Gastrocnemius medialis (tissue), 4 donors: ENCODE measurements around the gene PLIN1. TPM values are rescaled to one million over a fixed set of nuclear protein-coding genes. Genes with fewer than 3 reads are reported as not detected.
A peak's percentile ranks its signal among the peaks of the same experiment; 100 is the strongest.

Experiments used
- ATAC-seq, 2 donors: fragments of 150-250 bp; one replicate each; pipeline ENCODE4 v1.9.1; 2016
- DNase-seq, 2 donors: peaks; one replicate each; pipeline ENCODE4 v3.0.0-alpha.2; 2019
- H3K27ac ChIP-seq, 4 donors: fragments of 200-600 bp; sonication (generic); 1 replicate in 1 of 4; 2 replicates in 3 of 4; pipeline ENCODE4 v1.5.1; 2016 to 2018; ENCODE audit warnings: mild to moderate bottlenecking in 2 of 4, moderate library complexity in 1 of 4
- H3K27me3 ChIP-seq, 3 donors: fragments of 200-600 bp; sonication (generic) in 2 of 3; 1 replicate in 1 of 3; 2 replicates in 2 of 3; pipeline versions ENCODE4 v1.5.1 to v1.6.0; 2016 to 2019; ENCODE audit warnings: mild to moderate bottlenecking in 1 of 3, moderate library complexity in 1 of 3
- H3K36me3 ChIP-seq, 2 donors: fragments of 200-600 bp; sonication (generic) in 1 of 2; one replicate each; pipeline ENCODE4 v1.5.1; 2017 to 2018
- H3K4me1 ChIP-seq, 2 donors: fragments of 200-600 bp; sonication (generic) in 1 of 2; one replicate each; pipeline ENCODE4 v1.5.1; 2016 to 2017; ENCODE audit warnings: mild to moderate bottlenecking in 2 of 2
- H3K4me3 ChIP-seq, 4 donors: fragments of 200-600 bp; sonication (generic) in 3 of 4; 1 replicate in 1 of 4; 2 replicates in 3 of 4; pipeline ENCODE4 v1.5.1; 2016 to 2019; ENCODE audit warnings: mild to moderate bottlenecking in 2 of 4
- H3K9me3 ChIP-seq, 3 donors: fragments of 200-600 bp; sonication (generic) in 2 of 3; 1 replicate in 1 of 3; 2 replicates in 2 of 3; pipeline ENCODE4 v1.5.1; 2016 to 2019
- POLR2A ChIP-seq, 2 donors: fragments of 450-650 bp; IDR thresholded peaks; one replicate each; pipeline ENCODE4 v1.6.1; 2017; ENCODE audit warnings: antibody characterized with exemption in 2 of 2, mild to moderate bottlenecking in 2 of 2, moderate library complexity in 2 of 2
- in situ Hi-C, 4 donors: fragments of 200-750 bp; cut with MboI; loops; one replicate each; pipeline versions ENCODE4 v1.15.0 to v1.8.0; 2017; ENCODE audit warnings: low sequenced_read_pairs in 4 of 4
- intact Hi-C: fragments of 100-400 bp; cut with DNase I; formaldehyde crosslinking; loops from one replicate; pipeline ENCODE4 v1.15.1; 2023; ENCODE audit warnings: low total_unique reads
- total RNA-seq, 4 donors: library from RNA; depleted of rRNA; stranded (reverse); fragments of >200 nt; gene quantifications; one replicate each; pipeline versions ENCODE4 v1.1.0 to v1.2.3, GENCODE V29; 2016
- TF ChIP-seq, protein P1 (sequence below), 5 experiments: fragments of 450-650 bp in 3 of 5; fragments of 200-600 bp in 2 of 5; sonication (generic) in 2 of 5; IDR thresholded peaks in 4 of 5; conservative IDR thresholded peaks in 1 of 5; 1 replicate in 4 of 5; 2 replicates in 1 of 5; pipeline ENCODE4 v1.5.1; 2016 to 2019; ENCODE audit warnings: antibody characterized with exemption in 5 of 5, mild to moderate bottlenecking in 3 of 5, moderate library complexity in 3 of 5

Gene PLIN1, protein sequence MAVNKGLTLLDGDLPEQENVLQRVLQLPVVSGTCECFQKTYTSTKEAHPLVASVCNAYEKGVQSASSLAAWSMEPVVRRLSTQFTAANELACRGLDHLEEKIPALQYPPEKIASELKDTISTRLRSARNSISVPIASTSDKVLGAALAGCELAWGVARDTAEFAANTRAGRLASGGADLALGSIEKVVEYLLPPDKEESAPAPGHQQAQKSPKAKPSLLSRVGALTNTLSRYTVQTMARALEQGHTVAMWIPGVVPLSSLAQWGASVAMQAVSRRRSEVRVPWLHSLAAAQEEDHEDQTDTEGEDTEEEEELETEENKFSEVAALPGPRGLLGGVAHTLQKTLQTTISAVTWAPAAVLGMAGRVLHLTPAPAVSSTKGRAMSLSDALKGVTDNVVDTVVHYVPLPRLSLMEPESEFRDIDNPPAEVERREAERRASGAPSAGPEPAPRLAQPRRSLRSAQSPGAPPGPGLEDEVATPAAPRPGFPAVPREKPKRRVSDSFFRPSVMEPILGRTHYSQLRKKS
- total RNA-seq: 10 to 100 TPM in 1 of 4 donors, 1 to 10 TPM in 3; 1.8 to 17.9 (median 6.3) TPM

DNA sequence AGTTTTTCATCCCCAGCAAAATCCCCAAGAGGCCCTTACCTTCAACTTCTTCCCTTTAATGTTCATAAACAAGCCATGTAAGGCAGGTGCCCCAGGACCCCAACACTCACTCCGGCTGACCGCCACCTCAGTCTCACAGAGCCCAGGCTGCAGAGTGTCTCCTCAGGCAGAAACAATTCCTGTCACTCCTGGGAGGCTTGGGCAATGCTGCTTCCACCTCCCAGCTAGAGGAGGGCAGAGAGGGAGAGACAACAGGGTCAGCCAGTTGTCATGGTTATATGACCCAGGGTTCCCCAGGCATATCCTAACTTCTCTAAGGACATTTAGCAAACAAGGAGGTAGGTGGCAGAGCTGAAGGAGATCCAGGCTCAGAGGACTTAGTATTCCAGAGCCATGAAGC is at the start of gene PLIN1:
PLIN1 (minus strand) TSS at position 156 of the 400 bp plus-strand sequence. CDS start 1,878 bp downstream, outside the sequence.
- Histone ChIP-seq H3K4me3 (no peak within 1 kb of the TSS), H3K36me3 (no peaks in the 10 kb centered on the region), H3K9me3 (no peaks in the 10 kb centered on the region), H3K27ac (peak within 1 kb of the TSS; percentile 50 to 84 (median 78)), H3K4me1 (peaks cover 28 to 36% of the 10 kb centered on the region in 2 donors), H3K27me3 (no peaks in the 10 kb centered on the region)
- in situ Hi-C loops (no loop called here), intact Hi-C loops (no loop called here)
- TF ChIP-seq, protein P1, sequence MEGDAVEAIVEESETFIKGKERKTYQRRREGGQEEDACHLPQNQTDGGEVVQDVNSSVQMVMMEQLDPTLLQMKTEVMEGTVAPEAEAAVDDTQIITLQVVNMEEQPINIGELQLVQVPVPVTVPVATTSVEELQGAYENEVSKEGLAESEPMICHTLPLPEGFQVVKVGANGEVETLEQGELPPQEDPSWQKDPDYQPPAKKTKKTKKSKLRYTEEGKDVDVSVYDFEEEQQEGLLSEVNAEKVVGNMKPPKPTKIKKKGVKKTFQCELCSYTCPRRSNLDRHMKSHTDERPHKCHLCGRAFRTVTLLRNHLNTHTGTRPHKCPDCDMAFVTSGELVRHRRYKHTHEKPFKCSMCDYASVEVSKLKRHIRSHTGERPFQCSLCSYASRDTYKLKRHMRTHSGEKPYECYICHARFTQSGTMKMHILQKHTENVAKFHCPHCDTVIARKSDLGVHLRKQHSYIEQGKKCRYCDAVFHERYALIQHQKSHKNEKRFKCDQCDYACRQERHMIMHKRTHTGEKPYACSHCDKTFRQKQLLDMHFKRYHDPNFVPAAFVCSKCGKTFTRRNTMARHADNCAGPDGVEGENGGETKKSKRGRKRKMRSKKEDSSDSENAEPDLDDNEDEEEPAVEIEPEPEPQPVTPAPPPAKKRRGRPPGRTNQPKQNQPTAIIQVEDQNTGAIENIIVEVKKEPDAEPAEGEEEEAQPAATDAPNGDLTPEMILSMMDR (IDR thresholded peaks at IDR 0.05 in 4 of 5, conservative IDR thresholded peaks at IDR 0.05 in 1 of 5): no peak
- no peak for TF ChIP-seq POLR2A (IDR thresholded peaks at IDR 0.05)
- DNase-seq (no peak), ATAC-seq (no peak)

DNA sequence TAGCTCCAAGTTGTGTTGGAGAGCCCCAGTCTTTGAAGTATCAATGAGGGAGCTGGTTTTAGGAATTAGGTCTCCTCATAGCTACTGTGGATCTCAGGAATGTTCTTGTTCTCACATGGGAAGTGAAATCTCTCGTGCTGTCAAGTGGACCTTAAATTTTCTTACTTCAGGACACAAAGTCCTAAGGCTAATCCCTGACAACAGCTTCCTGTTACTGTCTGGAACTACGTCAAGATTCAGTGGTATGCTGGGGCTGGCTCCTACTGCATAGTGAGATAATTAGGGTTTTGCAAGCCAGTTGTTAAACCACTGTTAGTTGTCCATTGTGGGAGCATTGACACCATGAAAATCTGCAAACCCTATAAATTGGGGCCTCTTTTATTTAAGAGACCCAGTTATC is 49.1 kb upstream of the PLIN1 start:
- H3K27me3 ChIP-seq: peaks cover 0 to 2% (median 0%) of the 10 kb centered on the region in 3 donors
- TF ChIP-seq, protein P1 (IDR thresholded peaks at IDR 0.05 in 4 of 5, conservative IDR thresholded peaks at IDR 0.05 in 1 of 5): no peak
- H3K27ac ChIP-seq: peak overlapping the region; percentile 33 to 81 (median 54)
- no peaks in the 10 kb centered on the region for H3K9me3 ChIP-seq
- in situ Hi-C loops: no loop called here
- ATAC-seq: peak; percentile 97 to 99
- no peaks in the 10 kb centered on the region for H3K36me3 ChIP-seq
- intact Hi-C loops: no loop called here
- H3K4me3 ChIP-seq: no peak overlapping the region
- peaks cover 10 to 16% of the 10 kb centered on the region in 2 donors for H3K4me1 ChIP-seq
- DNase-seq: peak; percentile 38 to 41

DNA sequence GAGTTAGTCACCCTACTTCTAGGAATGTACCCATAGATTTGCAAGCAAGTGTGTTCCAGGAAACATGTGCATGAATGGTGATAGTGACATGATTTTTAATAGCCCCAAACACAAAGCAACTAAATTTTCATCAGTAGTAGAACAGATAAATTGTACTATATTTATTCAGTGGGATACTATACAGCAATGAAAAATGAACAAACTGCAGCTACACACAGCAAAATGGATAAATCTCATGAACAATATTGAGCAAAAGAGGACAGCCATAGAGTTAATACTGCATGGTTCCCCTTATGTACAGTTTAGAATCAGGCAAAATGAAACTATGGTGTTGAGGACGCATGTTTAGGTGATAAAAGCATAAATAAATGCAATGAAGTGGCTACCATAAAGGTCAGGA is 45.9 kb upstream of the PLIN1 start:
- DNase-seq: no peak
- in situ Hi-C loops: no loop called here
- TF ChIP-seq, protein P1 (IDR thresholded peaks at IDR 0.05 in 4 of 5, conservative IDR thresholded peaks at IDR 0.05 in 1 of 5): no peak
- no peak for TF ChIP-seq POLR2A (IDR thresholded peaks at IDR 0.05)

DNA sequence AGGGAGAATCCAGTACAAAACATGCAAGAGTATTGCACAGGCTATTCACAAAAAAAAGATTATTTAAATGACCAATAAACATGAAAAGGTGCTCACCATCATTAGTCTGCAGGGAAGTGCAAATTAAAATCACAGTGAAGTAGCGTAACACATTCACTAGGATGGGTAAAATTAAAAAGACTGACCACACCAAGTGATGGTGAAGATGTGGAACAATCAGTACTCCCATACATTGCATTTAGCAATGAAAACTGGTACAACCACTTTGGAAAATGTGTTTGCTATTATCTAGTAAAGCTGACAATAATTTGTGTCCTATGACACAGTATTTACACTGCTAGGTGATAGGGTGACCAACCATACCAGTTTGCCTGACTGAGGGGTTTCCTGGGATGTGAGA is 45.5 kb upstream of the PLIN1 start:
- intact Hi-C loops: no loop called here
- no peaks in the 10 kb centered on the region for H3K27me3 ChIP-seq
- H3K36me3 ChIP-seq: no peaks in the 10 kb centered on the region
- peaks cover 10 to 16% of the 10 kb centered on the region in 2 donors for H3K4me1 ChIP-seq
- TF ChIP-seq POLR2A (IDR thresholded peaks at IDR 0.05): no peak
- TF ChIP-seq, protein P1 (IDR thresholded peaks at IDR 0.05 in 4 of 5, conservative IDR thresholded peaks at IDR 0.05 in 1 of 5): no peak
- DNase-seq (no peak), ATAC-seq (no peak)
- in situ Hi-C loops: no loop called here
- H3K27ac ChIP-seq: no peak overlapping the region
- H3K9me3 ChIP-seq: no peaks in the 10 kb centered on the region
- no peak overlapping the region for H3K4me3 ChIP-seq

More for the DNA sequence above, 45.9 kb upstream of the PLIN1 start:
- intact Hi-C loops: no loop called here
- Histone ChIP-seq H3K4me1 (peaks cover 10 to 16% of the 10 kb centered on the region in 2 donors), H3K9me3 (no peaks in the 10 kb centered on the region), H3K27ac (no peak overlapping the region), H3K36me3 (no peaks in the 10 kb centered on the region), H3K27me3 (no peaks in the 10 kb centered on the region), H3K4me3 (no peak overlapping the region)
- no peak for ATAC-seq
